Amniotic epithelial cell (primary cell): ENCODE data around the gene BPIFB1.
A peak's percentile ranks its signal among the peaks of the same experiment; 100 is the strongest.

Experiments
- DNase-seq: peaks from one replicate; pipeline ENCODE4 v3.0.0-alpha.2; 2010; ENCODE audit warnings: low read depth

The BPIFB1 gene

GRCh38 chr20:33298391-33298790 is 15.4 kb downstream of the BPIFB1 start:
- no peak for DNase-seq

GRCh38 chr20:33299111-33299603 is 16.1 kb downstream of the BPIFB1 start:
- peak; percentile 21 for DNase-seq

DNA sequence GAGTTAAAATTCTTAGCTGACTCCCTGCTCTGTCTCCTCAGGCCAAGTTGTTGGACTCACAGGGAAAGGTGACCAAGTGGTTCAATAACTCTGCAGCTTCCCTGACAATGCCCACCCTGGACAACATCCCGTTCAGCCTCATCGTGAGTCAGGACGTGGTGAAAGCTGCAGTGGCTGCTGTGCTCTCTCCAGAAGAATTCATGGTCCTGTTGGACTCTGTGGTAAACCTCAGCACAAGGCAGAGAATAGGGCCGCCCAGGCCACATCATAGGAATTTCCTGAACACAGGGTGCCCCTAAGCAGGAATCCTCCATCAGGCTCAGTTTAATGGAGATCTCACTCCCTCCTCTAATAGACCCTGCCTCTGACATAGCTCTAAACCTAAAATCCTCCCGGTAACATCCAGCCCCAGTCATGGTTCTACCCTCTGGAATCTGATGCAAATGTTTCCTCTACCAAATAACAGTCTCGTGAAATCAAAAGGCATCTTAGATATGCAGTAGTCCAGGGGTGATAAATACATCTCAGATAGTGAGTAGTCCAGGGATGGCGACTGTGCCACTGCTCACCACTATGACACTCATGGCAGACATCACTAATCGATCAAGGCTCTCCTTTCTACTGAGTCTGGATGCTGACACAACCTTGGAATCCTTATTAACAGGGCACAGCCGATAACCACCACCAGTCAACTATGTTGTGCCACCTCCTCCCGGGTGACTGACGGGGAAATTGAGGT is 18.3 kb downstream of the BPIFB1 start:
- DNase-seq, result peak; percentile 21

DNA sequence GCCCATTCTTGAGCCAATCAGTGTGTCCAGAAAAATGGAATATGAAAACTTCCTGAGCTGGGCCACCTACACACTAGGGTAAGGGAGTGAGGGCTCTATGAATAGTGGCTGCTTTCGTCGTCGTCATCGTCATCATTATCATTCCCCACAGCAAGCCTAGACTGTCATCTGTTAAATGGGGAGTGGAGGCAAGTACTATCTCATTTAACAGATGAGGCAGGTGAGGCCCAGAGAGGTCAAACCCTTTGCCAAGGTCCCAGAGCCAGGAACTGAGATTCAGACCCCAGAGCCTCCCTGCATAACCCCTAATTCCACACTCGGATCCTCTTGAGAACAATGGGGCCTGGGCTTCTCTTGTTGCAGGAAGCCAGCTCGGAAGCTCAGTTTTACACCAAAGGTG is 20.6 kb downstream of the BPIFB1 start:
- no peak for DNase-seq

GRCh38 chr20:33304046-33304445 is 21.0 kb downstream of the BPIFB1 start:
- DNase-seq, result no peak

- peak; percentile 13 for DNase-seq
Measured at GRCh38 chr20:33305589-33306057, 22.6 kb downstream of the BPIFB1 start.

DNA sequence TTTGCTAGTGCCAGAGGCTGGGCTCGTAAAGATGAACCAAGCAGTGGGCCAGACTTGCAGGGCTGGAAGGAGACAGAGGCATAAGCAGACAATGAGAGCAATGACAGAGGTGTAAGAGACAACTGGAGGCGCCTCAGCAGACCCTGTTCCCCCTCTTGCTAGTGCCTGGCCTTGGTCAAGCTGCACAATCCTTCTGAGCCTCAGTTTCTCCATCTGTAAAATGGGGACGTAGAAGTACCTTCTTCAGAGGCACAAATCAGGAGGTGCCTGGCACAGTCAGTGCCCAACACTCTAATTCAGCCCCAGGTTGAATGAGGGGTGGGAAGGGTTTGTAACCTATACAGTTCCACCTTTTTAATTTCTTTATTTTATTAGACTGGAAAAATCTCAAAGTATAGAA is 23.2 kb downstream of the BPIFB1 start:
- DNase-seq, result no peak

- no peak for DNase-seq
Measured at GRCh38 chr20:33306807-33307206, 23.8 kb downstream of the BPIFB1 start.

DNA sequence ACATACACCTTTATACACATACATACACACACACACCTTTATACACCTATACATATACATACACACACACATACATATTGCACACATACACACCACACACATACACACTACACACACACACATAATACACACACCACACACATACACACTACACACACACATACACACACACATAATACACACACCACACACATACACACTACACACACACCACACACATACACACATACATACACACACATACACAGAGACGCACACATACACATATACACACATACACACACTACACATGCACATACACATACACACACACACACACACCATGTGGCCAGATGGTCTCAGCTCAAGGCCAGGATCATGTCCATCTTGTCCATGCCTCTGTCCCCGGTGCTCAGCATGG is 25.7 kb downstream of the BPIFB1 start:
- no peak for DNase-seq

DNA sequence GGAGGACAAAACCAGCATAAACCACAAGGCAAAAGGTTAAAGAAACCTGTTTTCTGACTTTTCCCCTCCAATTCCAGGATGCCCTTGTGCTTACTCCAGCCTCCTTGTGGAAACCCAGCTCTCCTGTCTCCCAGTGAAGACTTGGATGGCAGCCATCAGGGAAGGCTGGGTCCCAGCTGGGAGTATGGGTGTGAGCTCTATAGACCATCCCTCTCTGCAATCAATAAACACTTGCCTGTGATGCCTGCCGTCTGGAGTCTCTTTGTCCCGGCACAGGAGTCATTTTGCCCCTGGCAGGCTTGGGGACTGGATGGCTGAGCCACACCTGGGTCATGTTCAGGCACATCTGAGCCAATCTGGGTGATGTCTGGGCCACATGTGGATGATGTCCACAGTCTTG is 26.6 kb downstream of the BPIFB1 start:
- DNase-seq, result no peak

DNA sequence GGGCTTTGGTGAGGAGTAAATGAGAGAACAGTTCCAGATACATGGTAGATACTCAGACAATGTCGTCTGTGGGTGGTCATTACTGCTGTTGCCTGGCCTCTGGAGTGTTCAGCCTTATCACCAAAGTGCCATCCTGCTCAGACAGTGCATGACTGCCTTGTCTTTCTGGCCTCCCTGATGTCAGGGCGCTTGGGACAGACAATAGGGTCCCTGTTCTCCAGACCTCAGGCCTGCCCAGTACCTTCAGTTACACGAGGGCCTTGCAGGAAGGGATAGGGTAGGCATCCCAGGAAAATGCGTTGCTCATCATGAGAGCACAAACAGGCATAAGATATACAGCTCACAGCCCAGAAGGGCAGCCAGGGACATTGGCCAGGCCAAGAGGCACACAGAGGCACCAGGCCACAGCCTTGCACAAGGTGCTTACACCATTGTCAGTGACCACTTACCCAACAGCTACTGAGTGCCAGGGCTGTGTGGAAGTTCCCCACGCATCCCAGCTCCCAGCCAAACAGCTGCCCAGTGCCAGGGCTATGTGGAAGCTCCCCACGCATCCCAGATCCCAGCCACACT is 27.4 kb downstream of the BPIFB1 start:
- no peak for DNase-seq

- DNase-seq, result no peak
Measured at GRCh38 chr20:33311011-33311410, 28.0 kb downstream of the BPIFB1 start.

DNA sequence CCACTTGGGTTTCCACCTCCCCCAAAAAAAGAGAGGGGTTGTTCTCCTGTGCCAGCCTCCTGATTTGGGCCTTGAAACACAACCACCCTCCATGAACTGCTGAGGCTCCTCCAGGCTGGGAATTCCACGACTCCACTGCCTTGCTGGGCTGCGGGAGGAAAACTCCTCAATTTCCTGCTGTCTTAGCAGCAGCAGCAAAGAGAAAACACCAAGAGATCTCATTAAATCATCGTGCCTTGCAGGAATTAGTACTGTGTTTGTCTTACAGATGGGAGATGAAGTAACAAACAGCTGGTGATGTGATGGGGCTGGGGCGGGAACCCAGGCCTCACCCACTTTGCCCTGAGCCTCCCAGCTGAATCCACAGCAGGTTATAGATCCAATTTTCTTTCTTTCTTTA is 29.0 kb downstream of the BPIFB1 start:
- no peak for DNase-seq

- DNase-seq, result no peak
Measured at GRCh38 chr20:33312583-33312982, 29.6 kb downstream of the BPIFB1 start.

DNA sequence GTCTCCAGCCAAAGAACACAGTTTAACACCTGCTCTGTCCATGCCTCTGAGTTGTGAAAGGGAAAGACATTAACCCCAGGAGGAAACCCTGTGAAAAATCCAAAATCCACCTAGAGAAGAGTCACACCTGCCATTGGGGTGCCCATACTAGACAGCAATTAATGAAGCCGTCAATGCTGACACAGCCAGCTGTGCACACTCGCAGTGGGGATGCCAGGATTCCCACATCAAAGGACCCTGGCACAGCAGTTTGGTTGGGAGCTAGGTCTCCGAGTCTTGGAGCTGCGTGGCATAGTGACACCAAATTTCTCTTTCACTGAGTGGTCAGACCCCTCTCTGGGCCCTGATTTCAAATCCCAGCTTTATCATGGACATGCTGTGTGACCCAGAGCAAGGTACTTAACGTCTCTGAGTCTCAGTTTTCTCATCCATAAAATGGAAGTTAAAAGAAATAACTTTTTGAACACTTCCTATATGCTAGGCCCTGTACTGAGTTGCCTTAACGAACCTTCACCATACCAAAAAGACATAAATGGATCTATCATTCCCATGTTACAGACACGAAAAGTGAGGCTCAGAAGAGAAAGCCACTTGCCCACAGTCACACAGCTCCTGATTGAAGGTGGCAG is 30.8 kb downstream of the BPIFB1 start:
- DNase-seq, result no peak

- DNase-seq, result no peak
Measured at GRCh38 chr20:33316343-33316742, 33.3 kb downstream of the BPIFB1 start.

GRCh38 chr20:33316958-33317357 is 33.9 kb downstream of the BPIFB1 start:
- DNase-seq, result no peak

DNA sequence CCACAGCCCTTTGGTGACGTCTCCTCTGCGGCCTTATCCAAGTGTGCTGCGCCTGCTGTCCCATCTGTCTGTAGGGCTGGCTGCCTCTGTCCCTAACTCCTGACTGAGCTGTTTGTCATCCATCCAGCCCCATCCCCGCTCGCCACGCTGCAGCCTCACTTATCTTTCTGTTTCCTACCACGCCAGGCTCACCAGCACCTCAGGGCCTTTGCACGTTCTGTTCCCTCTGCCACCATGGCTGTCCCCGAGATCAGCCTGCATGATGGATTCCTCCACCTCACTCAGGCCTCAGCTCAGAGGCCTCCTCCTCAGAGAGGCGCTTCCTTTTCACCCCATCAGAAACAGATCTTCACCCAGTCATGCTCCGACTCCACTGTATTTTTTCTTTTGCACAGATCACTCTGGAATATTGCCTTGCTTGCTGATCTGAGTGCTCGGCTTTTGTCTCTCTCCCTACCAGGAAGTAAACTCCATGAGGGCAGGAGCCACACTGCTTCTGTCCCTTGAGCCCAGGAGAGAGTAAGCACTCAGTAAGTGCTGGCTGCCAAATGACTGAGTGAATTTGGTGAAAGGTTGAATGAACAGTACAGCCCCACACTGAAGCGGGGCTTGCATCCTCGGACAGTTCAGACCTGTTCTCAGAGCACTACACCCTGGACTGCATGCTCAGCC is 34.5 kb downstream of the BPIFB1 start:
- no peak for DNase-seq

GRCh38 chr20:33318096-33318429 is 35.0 kb downstream of the BPIFB1 start:
- DNase-seq, result no peak

GRCh38 chr20:33320006-33320405 is 37.0 kb downstream of the BPIFB1 start:
- no peak for DNase-seq

GRCh38 chr20:33322456-33322855 is 39.4 kb downstream of the BPIFB1 start:
- DNase-seq, result no peak

DNA sequence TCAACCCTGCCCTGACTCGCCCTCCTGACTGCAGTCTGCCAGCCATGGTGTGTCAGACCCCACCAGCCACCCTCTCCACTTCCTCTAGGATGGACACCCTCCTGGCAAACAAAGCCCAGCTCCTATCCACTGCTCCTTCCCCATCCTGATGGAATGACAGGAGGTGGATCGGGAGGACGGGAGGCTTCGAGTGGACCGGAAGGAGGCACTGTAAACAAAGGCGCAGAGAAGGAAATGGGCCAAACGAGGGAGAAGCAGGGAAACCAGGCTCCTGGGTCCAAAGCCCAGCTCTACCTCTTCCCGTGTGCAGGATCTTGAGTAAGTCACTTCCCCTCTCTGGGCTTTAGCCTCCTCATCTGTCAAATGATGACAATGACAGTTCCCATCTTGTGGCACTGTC is 40.2 kb downstream of the BPIFB1 start:
- no peak for DNase-seq

DNA sequence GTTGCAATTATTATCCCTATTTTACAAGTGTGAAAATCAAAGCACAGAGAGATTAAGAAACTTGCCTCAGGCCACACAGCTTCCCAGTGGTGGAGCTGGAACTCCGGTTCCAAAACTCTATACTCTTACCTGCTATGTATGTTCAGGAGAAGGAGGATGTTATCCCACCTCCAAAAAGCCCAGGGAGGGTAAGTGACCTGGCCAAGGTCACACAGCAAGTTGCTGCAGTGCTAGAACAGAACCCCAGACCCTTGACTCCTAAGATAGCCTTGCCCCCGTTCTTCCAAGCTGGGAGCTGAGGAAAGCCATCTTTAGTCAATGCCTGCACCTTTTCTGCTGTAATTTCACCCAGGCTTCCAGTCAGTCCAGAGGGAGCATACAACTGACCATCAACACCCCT is 42.3 kb downstream of the BPIFB1 start:
- no peak for DNase-seq
